Astrocyte (in vitro differentiated cells and primary cell): ENCODE data around the gene PLAAT4. TPM values are rescaled to one million over a fixed set of nuclear protein-coding genes. Genes with fewer than 3 reads are reported as not detected.

ENCODE experiments used
- DNase-seq: peaks from one replicate; pipeline ENCODE4 v3.0.0-alpha.2; 2010; ENCODE audit warnings: low read depth
- FAIRE-seq: peaks from 2 replicates; lab custom pipeline; 2011; peaks lifted over from hg19 to GRCh38; lab: Jason Lieb, UNC
- H2AFZ ChIP-seq: 2 replicates; pipeline ENCODE4 v1.6.0; 2012; ENCODE audit warnings: low read depth, low read length, inconsistent platforms
- H3K27ac ChIP-seq: 2 replicates; pipeline ENCODE4 v1.5.1; 2011; ENCODE audit warnings: low read depth, low read length, inconsistent platforms
- H3K27me3 ChIP-seq: 2 replicates; pipeline ENCODE4 v1.6.0; 2011; ENCODE audit warnings: low read length, inconsistent platforms; ENCODE audit not compliant: insufficient read depth
- H3K36me3 ChIP-seq: 2 replicates; pipeline ENCODE4 v1.5.1; 2011; ENCODE audit warnings: low read length, inconsistent platforms; ENCODE audit not compliant: insufficient read depth
- H3K4me1 ChIP-seq: 2 replicates; pipeline ENCODE4 v1.5.1; 2011; ENCODE audit warnings: low read length, inconsistent platforms; ENCODE audit not compliant: insufficient read depth
- H3K4me2 ChIP-seq: 2 replicates; pipeline ENCODE4 v1.6.0; 2012; ENCODE audit warnings: low read length, inconsistent platforms
- H3K4me3 ChIP-seq: 2 replicates; pipeline ENCODE4 v1.5.1; 2011; ENCODE audit warnings: low read depth, mild to moderate bottlenecking, low read length, inconsistent platforms; ENCODE audit not compliant: insufficient read depth
- H3K79me2 ChIP-seq: 2 replicates; pipeline ENCODE4 v1.6.0; 2012; ENCODE audit warnings: mild to moderate bottlenecking, low read length, inconsistent platforms; ENCODE audit not compliant: insufficient read depth
- H3K9ac ChIP-seq: 2 replicates; pipeline ENCODE4 v1.6.0; 2012; ENCODE audit warnings: mild to moderate bottlenecking, low read length, inconsistent platforms
- H3K9me3 ChIP-seq: 2 replicates; pipeline ENCODE4 v1.5.1; 2012; ENCODE audit warnings: low read depth, mild to moderate bottlenecking, low read length, inconsistent platforms; ENCODE audit not compliant: insufficient read depth
- H4K20me1 ChIP-seq: 2 replicates; pipeline ENCODE4 v1.6.0; 2012; ENCODE audit warnings: low read length, inconsistent platforms; ENCODE audit not compliant: insufficient read depth
- H3K27ac Mint-ChIP-seq: one replicate; pipeline ENCODE4 v1.8.0; 2021; ENCODE audit warnings: mild to moderate bottlenecking, mixed read lengths; ENCODE audit not compliant: unreplicated experiment
- H3K27me3 Mint-ChIP-seq: one replicate; pipeline ENCODE4 v1.8.0; 2021; ENCODE audit warnings: low read depth, mixed read lengths; ENCODE audit not compliant: unreplicated experiment
- H3K36me3 Mint-ChIP-seq: one replicate; pipeline ENCODE4 v1.8.0; 2021; ENCODE audit warnings: low read depth, mixed read lengths; ENCODE audit not compliant: unreplicated experiment
- H3K4me1 Mint-ChIP-seq: one replicate; pipeline ENCODE4 v1.8.0; 2021; ENCODE audit warnings: low read depth, mixed read lengths; ENCODE audit not compliant: unreplicated experiment
- H3K4me3 Mint-ChIP-seq: one replicate; pipeline ENCODE4 v1.8.0; 2021; ENCODE audit warnings: mild to moderate bottlenecking, moderate library complexity, mixed read lengths; ENCODE audit not compliant: unreplicated experiment
- H3K9me3 Mint-ChIP-seq: one replicate; pipeline ENCODE4 v1.8.0; 2021; ENCODE audit warnings: mild to moderate bottlenecking, mixed read lengths; ENCODE audit not compliant: unreplicated experiment
- EZH2 ChIP-seq: IDR thresholded peaks from 2 replicates; pipeline ENCODE4 v1.6.1; 2012; ENCODE audit warnings: mild to moderate bottlenecking, low read length, inconsistent platforms; ENCODE audit not compliant: insufficient read depth
- total RNA-seq: library from RNA; stranded (reverse); gene quantifications from 2 replicates; pipeline ENCODE4 v1.2.1, GENCODE V29; 2021
- TF ChIP-seq, protein P1 (sequence below): IDR thresholded peaks from 2 replicates; pipeline ENCODE4 v1.5.1; 2011; ENCODE audit warnings: low read depth, mild to moderate bottlenecking, inconsistent platforms, low read length, moderate library complexity; ENCODE audit not compliant: insufficient read depth

PLAAT4 gene
- total RNA-seq, 1 donor from 2014 or later = 4.9 TPM

DNA sequence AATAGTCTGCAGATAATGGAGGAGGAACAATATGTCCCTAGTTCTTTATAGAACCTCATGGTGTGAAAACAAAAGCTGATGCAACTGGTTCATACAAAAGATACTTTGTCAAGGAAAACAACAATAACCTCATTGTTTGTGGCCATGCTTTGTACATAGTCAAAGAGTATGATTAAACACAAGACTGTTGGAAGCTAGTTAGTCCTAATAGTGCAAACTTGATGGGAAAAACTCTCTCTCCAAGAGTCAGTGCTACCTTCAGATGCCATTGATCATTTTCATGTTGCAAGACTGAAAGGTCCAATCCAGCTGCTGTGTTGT is 46.7 kb downstream of the PLAAT4 start:
- Histone ChIP-seq H3K4me3 (no peak overlapping the region), H2AFZ (no peak overlapping the region), H3K4me2 (no peak overlapping the region), H3K79me2 (no peaks in the 10 kb centered on the region), H4K20me1 (no peaks in the 10 kb centered on the region), H3K27me3 (no peaks in the 10 kb centered on the region), H3K27ac (no peak overlapping the region), H3K36me3 (no peaks in the 10 kb centered on the region), H3K9me3 (no peaks in the 10 kb centered on the region), H3K9ac (no peak overlapping the region), H3K4me1 (no peaks in the 10 kb centered on the region)
- Mint-ChIP-seq H3K9me3 (peaks cover 34% of the 10 kb centered on the region), H3K4me1 (peaks cover 2% of the 10 kb centered on the region), H3K27ac (no peak overlapping the region), H3K4me3 (no peak overlapping the region), H3K27me3 (no peaks in the 10 kb centered on the region), H3K36me3 (peaks cover 20% of the 10 kb centered on the region)
- TF ChIP-seq, protein P1, sequence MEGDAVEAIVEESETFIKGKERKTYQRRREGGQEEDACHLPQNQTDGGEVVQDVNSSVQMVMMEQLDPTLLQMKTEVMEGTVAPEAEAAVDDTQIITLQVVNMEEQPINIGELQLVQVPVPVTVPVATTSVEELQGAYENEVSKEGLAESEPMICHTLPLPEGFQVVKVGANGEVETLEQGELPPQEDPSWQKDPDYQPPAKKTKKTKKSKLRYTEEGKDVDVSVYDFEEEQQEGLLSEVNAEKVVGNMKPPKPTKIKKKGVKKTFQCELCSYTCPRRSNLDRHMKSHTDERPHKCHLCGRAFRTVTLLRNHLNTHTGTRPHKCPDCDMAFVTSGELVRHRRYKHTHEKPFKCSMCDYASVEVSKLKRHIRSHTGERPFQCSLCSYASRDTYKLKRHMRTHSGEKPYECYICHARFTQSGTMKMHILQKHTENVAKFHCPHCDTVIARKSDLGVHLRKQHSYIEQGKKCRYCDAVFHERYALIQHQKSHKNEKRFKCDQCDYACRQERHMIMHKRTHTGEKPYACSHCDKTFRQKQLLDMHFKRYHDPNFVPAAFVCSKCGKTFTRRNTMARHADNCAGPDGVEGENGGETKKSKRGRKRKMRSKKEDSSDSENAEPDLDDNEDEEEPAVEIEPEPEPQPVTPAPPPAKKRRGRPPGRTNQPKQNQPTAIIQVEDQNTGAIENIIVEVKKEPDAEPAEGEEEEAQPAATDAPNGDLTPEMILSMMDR = no peak
- TF ChIP-seq EZH2 = no peak
- DNase-seq = no peak
- FAIRE-seq = no peak

DNA sequence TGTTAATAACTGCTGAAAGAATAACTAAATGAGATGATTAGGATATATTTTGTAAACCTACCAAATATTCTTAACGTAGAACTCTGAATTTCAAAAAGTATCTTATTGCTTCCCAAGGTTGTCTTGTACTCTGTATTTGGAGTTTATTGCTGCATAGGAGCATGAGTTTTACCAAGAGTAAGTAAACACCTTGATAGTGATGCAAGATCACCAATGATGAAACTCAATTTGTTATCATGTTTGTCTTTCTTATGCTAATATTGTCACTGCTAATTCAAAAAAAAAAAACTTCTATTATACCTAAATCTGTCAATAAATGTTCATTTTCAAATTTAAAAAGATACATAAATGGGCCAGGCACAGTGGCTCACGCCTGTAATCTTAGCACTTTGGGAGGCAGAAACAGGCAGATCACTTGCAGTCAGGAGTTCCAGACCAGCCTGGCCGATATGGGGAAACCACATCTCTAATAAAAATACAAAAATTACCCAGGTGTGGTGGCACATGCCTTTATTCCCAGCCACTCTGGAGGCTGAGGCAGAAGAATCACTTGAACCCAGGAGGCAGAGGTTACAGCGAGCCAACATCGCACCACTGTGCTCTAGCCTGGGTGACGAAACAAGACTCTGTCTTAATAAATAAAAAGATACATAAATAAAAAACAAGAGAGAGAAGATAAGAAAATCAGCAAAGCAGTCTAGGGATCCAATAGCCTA is 50.0 kb downstream of the PLAAT4 start:
- H3K9me3 Mint-ChIP-seq = peaks cover 13% of the 10 kb centered on the region
- H4K20me1 ChIP-seq = no peaks in the 10 kb centered on the region
- no peak overlapping the region for H3K9ac ChIP-seq
- TF ChIP-seq, protein P1 = no peak
- no peaks in the 10 kb centered on the region for H3K4me1 ChIP-seq
- H3K27ac ChIP-seq = no peak overlapping the region
- H3K27ac Mint-ChIP-seq = no peak overlapping the region
- FAIRE-seq (no peak), DNase-seq (no peak)
- no peaks in the 10 kb centered on the region for H3K27me3 Mint-ChIP-seq
- H3K36me3 ChIP-seq = no peaks in the 10 kb centered on the region
- H3K9me3 ChIP-seq = no peaks in the 10 kb centered on the region
- H3K4me3 ChIP-seq = no peak overlapping the region
- H3K4me2 ChIP-seq = no peak overlapping the region
- no peaks in the 10 kb centered on the region for H3K4me1 Mint-ChIP-seq
- H3K4me3 Mint-ChIP-seq = no peak overlapping the region
- H3K27me3 ChIP-seq = no peaks in the 10 kb centered on the region
- no peaks in the 10 kb centered on the region for H3K79me2 ChIP-seq
- peaks cover 12% of the 10 kb centered on the region for H3K36me3 Mint-ChIP-seq
- H2AFZ ChIP-seq = no peak overlapping the region

DNA sequence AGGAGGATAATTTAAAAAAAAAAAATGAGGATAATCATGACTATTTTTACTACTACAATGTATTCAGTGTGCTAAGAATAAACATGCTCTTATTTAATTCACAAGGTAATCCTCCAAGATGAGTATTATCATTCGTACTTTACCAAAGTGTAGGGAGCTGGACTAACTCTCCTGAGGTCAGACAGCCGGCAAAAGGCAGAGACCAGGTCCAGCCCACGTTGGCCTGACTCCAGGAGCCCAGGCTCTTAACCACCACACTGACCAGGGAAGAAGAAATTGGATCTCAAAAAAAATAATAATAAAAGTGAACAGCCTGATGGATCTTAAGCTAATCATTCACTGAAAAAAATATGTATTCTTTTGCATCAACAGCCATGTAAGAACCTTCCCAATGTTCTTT is 52.4 kb downstream of the PLAAT4 start:
- TF ChIP-seq, protein P1 = no peak
- no peak for TF ChIP-seq EZH2
- Histone ChIP-seq H3K4me1 (no peaks in the 10 kb centered on the region), H2AFZ (no peak overlapping the region), H3K27me3 (no peaks in the 10 kb centered on the region), H3K9me3 (no peaks in the 10 kb centered on the region), H3K79me2 (no peaks in the 10 kb centered on the region), H3K4me2 (no peak overlapping the region), H3K4me3 (no peak overlapping the region), H3K9ac (no peak overlapping the region), H3K36me3 (no peaks in the 10 kb centered on the region), H3K27ac (no peak overlapping the region), H4K20me1 (no peaks in the 10 kb centered on the region)
- Mint-ChIP-seq H3K27ac (no peak overlapping the region), H3K4me3 (no peak overlapping the region), H3K4me1 (no peaks in the 10 kb centered on the region), H3K9me3 (no peaks in the 10 kb centered on the region), H3K36me3 (peaks cover 7% of the 10 kb centered on the region), H3K27me3 (no peaks in the 10 kb centered on the region)
- no peak for DNase-seq
- FAIRE-seq = no peak
